OCI-LY3 (cell line): ENCODE results near the gene COMT.

Experiments used
- CTCF ChIP-seq: fragments of 200-600, 300-600 bp; sonication (generic); IDR thresholded peaks from 2 replicates; pipeline ENCODE4 v1.5.1; 2014; ENCODE audit warnings: antibody characterized with exemption, low read length, low read depth
- EZH2phosphoT487 ChIP-seq: fragments of 200-600 bp; shearing (Covaris generic); IDR thresholded peaks from 2 replicates; pipeline ENCODE4 v1.6.1; 2018; ENCODE audit warnings: antibody characterized with exemption, mixed run types, low read depth

GRCh38 chr22:20002128-20002527 is 60.6 kb downstream of the COMT start:
- TF ChIP-seq CTCF (no peak), EZH2phosphoT487 (no peak)
